Trophoblast cell (in vitro differentiated cells and primary cell): ENCODE results near the gene USP32.

Experiments used
- DNase-seq, 2 donors: peaks; one replicate each; pipeline ENCODE4 v3.0.0-alpha.2; 2016
- H2AFZ ChIP-seq: 2 replicates; pipeline ENCODE4 v1.6.1; 2013; ENCODE audit warnings: low read length, moderate library complexity, mild to moderate bottlenecking; ENCODE audit not compliant: insufficient read depth, poor library complexity
- H2AK5ac ChIP-seq: 2 replicates; pipeline ENCODE4 v1.6.1; 2013; ENCODE audit warnings: mild to moderate bottlenecking, low read length
- H2BK120ac ChIP-seq: 2 replicates; pipeline ENCODE4 v1.6.1; 2013; ENCODE audit warnings: low read length, mild to moderate bottlenecking, moderate library complexity; ENCODE audit not compliant: insufficient read depth, poor library complexity
- H2BK12ac ChIP-seq: 2 replicates; pipeline ENCODE4 v1.6.1; 2013; ENCODE audit warnings: mild to moderate bottlenecking, low read length, moderate library complexity
- H2BK5ac ChIP-seq: 2 replicates; pipeline ENCODE4 v1.6.1; 2013; ENCODE audit warnings: low read length, low read depth, moderate library complexity, mild to moderate bottlenecking; ENCODE audit not compliant: poor library complexity
- H3K14ac ChIP-seq: 2 replicates; pipeline ENCODE4 v1.6.1; 2013; ENCODE audit warnings: mild to moderate bottlenecking, low read length
- H3K18ac ChIP-seq: 2 replicates; pipeline ENCODE4 v1.6.1; 2013; ENCODE audit warnings: mild to moderate bottlenecking, low read length
- H3K23ac ChIP-seq: 2 replicates; pipeline ENCODE4 v1.6.1; 2013; ENCODE audit warnings: low read length
- H3K27ac ChIP-seq: 2 replicates; pipeline ENCODE4 v1.5.1; 2013; ENCODE audit warnings: low read depth, mild to moderate bottlenecking, inconsistent platforms, low read length, moderate library complexity
- H3K27me3 ChIP-seq: 2 replicates; pipeline ENCODE4 v1.6.1; 2013; ENCODE audit warnings: inconsistent platforms, mild to moderate bottlenecking, low read length, moderate library complexity; ENCODE audit not compliant: insufficient read depth
- H3K36me3 ChIP-seq, 2 experiments: 1 replicate in 1 of 2; 2 replicates in 1 of 2; pipeline ENCODE4 v1.6.1; 2013; ENCODE audit warnings: low read length in 2 of 2, mild to moderate bottlenecking in 2 of 2, moderate library complexity in 1 of 2; ENCODE audit not compliant: insufficient read depth in 2 of 2, control insufficient read depth in 1 of 2
- H3K4ac ChIP-seq: 2 replicates; pipeline ENCODE4 v1.6.1; 2013; ENCODE audit warnings: low read depth, mild to moderate bottlenecking, low read length, moderate library complexity
- H3K4me1 ChIP-seq, 2 experiments: 1 replicate in 1 of 2; 2 replicates in 1 of 2; pipeline ENCODE4 v1.6.1; 2013; ENCODE audit warnings: low read length in 2 of 2, mild to moderate bottlenecking in 2 of 2, moderate library complexity in 1 of 2; ENCODE audit not compliant: insufficient read depth in 2 of 2, control insufficient read depth in 1 of 2
- H3K4me2 ChIP-seq: 2 replicates; pipeline ENCODE4 v1.6.1; 2013; ENCODE audit warnings: inconsistent platforms, mild to moderate bottlenecking, low read length, moderate library complexity
- H3K4me3 ChIP-seq: 2 replicates; pipeline ENCODE4 v1.5.1; 2013; ENCODE audit warnings: mild to moderate bottlenecking, low read depth, low read length, inconsistent platforms
- H3K79me1 ChIP-seq: one replicate; pipeline ENCODE4 v1.6.1; 2013; ENCODE audit warnings: low read length
- H3K79me2 ChIP-seq: 2 replicates; pipeline ENCODE4 v1.6.1; 2013; ENCODE audit warnings: low read length, mild to moderate bottlenecking; ENCODE audit not compliant: control insufficient read depth, insufficient read depth, poor library complexity
- H3K9ac ChIP-seq: 2 replicates; pipeline ENCODE4 v1.6.1; 2013; ENCODE audit warnings: mild to moderate bottlenecking, low read length
- H3K9me3 ChIP-seq: 2 replicates; pipeline ENCODE4 v1.6.1; 2013; ENCODE audit warnings: low read depth, mild to moderate bottlenecking, control low read depth, inconsistent platforms, low read length; ENCODE audit not compliant: insufficient read depth
- H4K12ac ChIP-seq: 2 replicates; pipeline ENCODE4 v1.6.1; 2013; ENCODE audit warnings: low read depth, mild to moderate bottlenecking, low read length, moderate library complexity
- H4K8ac ChIP-seq: 2 replicates; pipeline ENCODE4 v1.6.1; 2013; ENCODE audit warnings: low read depth, mild to moderate bottlenecking, low read length, moderate library complexity
- H4K91ac ChIP-seq: one replicate; pipeline ENCODE4 v1.6.1; 2013; ENCODE audit warnings: low read depth, mild to moderate bottlenecking, low read length, moderate library complexity
- WGBS: extraction: QIAGEN DNeasy Blood & Tissue Kit; methylation state at CpG from one replicate; pipeline ENCODE4 v1.1.7; 2013; ENCODE audit warnings: missing lambda C conversion rate; ENCODE audit not compliant: insufficient read length, insufficient coverage; ENCODE audit errors: extremely low coverage; 5-methylcytosine and 5-hydroxymethylcytosine counted together

USP32 gene

GRCh38 chr17:60248618-60249289 is 143.2 kb downstream of the USP32 start:
- H3K23ac ChIP-seq: no peak overlapping the region
- no peak overlapping the region for H2BK12ac ChIP-seq
- H3K27me3 ChIP-seq: no peaks in the 10 kb centered on the region
- no peak overlapping the region for H4K12ac ChIP-seq
- H3K79me1 ChIP-seq: no peaks in the 10 kb centered on the region
- no peak overlapping the region for H3K9ac ChIP-seq
- H3K4me2 ChIP-seq: no peak overlapping the region
- no peak overlapping the region for H3K27ac ChIP-seq
- no peak overlapping the region for H3K4ac ChIP-seq
- DNase-seq: no peak
- no peak overlapping the region for H3K18ac ChIP-seq
- H4K91ac ChIP-seq: no peak overlapping the region
- no CpG with 5 or more reads among the region's 5 CpGs for WGBS
- no peak overlapping the region for H2BK5ac ChIP-seq
- no peak overlapping the region for H2AFZ ChIP-seq
- no peak overlapping the region for H3K4me3 ChIP-seq
- peaks cover 0 to 2% of the 10 kb centered on the region in 2 experiments for H3K36me3 ChIP-seq
- H3K79me2 ChIP-seq: no peaks in the 10 kb centered on the region
- H2BK120ac ChIP-seq: no peak overlapping the region
- H3K14ac ChIP-seq: no peak overlapping the region
- H2AK5ac ChIP-seq: no peak overlapping the region
- H4K8ac ChIP-seq: no peak overlapping the region
- H3K9me3 ChIP-seq: no peaks in the 10 kb centered on the region
- no peaks in the 10 kb centered on the region for H3K4me1 ChIP-seq

- Histone ChIP-seq H2AK5ac (no peak overlapping the region), H3K23ac (no peak overlapping the region), H3K4me2 (no peak overlapping the region), H3K27ac (no peak overlapping the region), H3K79me2 (no peaks in the 10 kb centered on the region), H3K4me1 (no peaks in the 10 kb centered on the region), H3K36me3 (peaks cover 0 to 2% of the 10 kb centered on the region in 2 experiments), H3K9ac (no peak overlapping the region), H3K4me3 (no peak overlapping the region), H4K8ac (no peak overlapping the region), H3K14ac (no peak overlapping the region), H3K9me3 (no peaks in the 10 kb centered on the region), H3K18ac (no peak overlapping the region), H2BK5ac (no peak overlapping the region), H2BK120ac (no peak overlapping the region), H4K91ac (no peak overlapping the region), H4K12ac (no peak overlapping the region), H2BK12ac (no peak overlapping the region), H3K4ac (no peak overlapping the region), H3K27me3 (no peaks in the 10 kb centered on the region), H3K79me1 (no peaks in the 10 kb centered on the region), H2AFZ (no peak overlapping the region)
- WGBS: no CpG with 5 or more reads among the region's 7 CpGs
- DNase-seq: no peak
Measured at GRCh38 chr17:60247836-60248461, 144.0 kb downstream of the USP32 start.

GRCh38 chr17:60244656-60245055 is 147.3 kb downstream of the USP32 start:
- Histone ChIP-seq H2BK120ac (no peak overlapping the region), H3K36me3 (peaks cover 0 to 2% of the 10 kb centered on the region in 2 experiments), H3K27me3 (no peaks in the 10 kb centered on the region), H2AK5ac (no peak overlapping the region), H4K8ac (no peak overlapping the region), H3K9me3 (no peaks in the 10 kb centered on the region), H3K4me3 (no peak overlapping the region), H3K79me2 (no peaks in the 10 kb centered on the region), H3K4ac (no peak overlapping the region), H3K79me1 (no peaks in the 10 kb centered on the region), H3K14ac (no peak overlapping the region), H2AFZ (no peak overlapping the region), H3K27ac (no peak overlapping the region), H3K18ac (no peak overlapping the region), H4K12ac (no peak overlapping the region), H4K91ac (no peak overlapping the region), H3K23ac (no peak overlapping the region), H3K4me2 (no peak overlapping the region), H2BK12ac (no peak overlapping the region), H2BK5ac (no peak overlapping the region), H3K4me1 (no peaks in the 10 kb centered on the region), H3K9ac (no peak overlapping the region)
- no CpG with 5 or more reads among the region's 8 CpGs for WGBS
- DNase-seq: no peak

GRCh38 chr17:60240290-60240689 is 151.6 kb downstream of the USP32 start:
- H2BK12ac ChIP-seq: no peak overlapping the region
- H4K12ac ChIP-seq: no peak overlapping the region
- no CpG with 5 or more reads among the region's 3 CpGs for WGBS
- no peak overlapping the region for H3K4ac ChIP-seq
- H3K79me1 ChIP-seq: no peaks in the 10 kb centered on the region
- no peak overlapping the region for H2AFZ ChIP-seq
- no peak for DNase-seq
- no peak overlapping the region for H3K9ac ChIP-seq
- no peaks in the 10 kb centered on the region for H3K4me1 ChIP-seq
- no peaks in the 10 kb centered on the region for H3K27me3 ChIP-seq
- H4K8ac ChIP-seq: no peak overlapping the region
- no peak overlapping the region for H3K14ac ChIP-seq
- no peak overlapping the region for H4K91ac ChIP-seq
- no peak overlapping the region for H3K23ac ChIP-seq
- H3K4me2 ChIP-seq: no peak overlapping the region
- H2AK5ac ChIP-seq: no peak overlapping the region
- no peak overlapping the region for H2BK5ac ChIP-seq
- H3K9me3 ChIP-seq: no peaks in the 10 kb centered on the region
- no peak overlapping the region for H3K18ac ChIP-seq
- H3K36me3 ChIP-seq: no peaks in the 10 kb centered on the region
- H2BK120ac ChIP-seq: no peak overlapping the region
- H3K27ac ChIP-seq: no peak overlapping the region
- H3K4me3 ChIP-seq: no peak overlapping the region
- H3K79me2 ChIP-seq: no peaks in the 10 kb centered on the region
